Omental fat pad (tissue), 4 donors: Measurements from ENCODE around the gene CEMIP. TPM values are rescaled to one million over a fixed set of nuclear protein-coding genes. Genes with fewer than 3 reads are reported as not detected.

ENCODE experiments used
- ATAC-seq: fragments of 150-250 bp; one replicate; pipeline ENCODE4 v1.9.1; 2016; ENCODE audit warnings: mild to moderate bottlenecking, moderate library complexity; ENCODE audit not compliant: low FRiP score
- DNase-seq: peaks from one replicate; pipeline ENCODE4 v3.0.0-alpha.2; 2019; ENCODE audit warnings: low spot score
- CTCF ChIP-seq, 3 donors: fragments of 450-650 bp; IDR thresholded peaks; one replicate each; pipeline ENCODE4 v1.5.1; 2016 to 2017; ENCODE audit warnings: antibody characterized with exemption in 3 of 3, mild to moderate bottlenecking in 3 of 3, moderate library complexity in 2 of 3
- total RNA-seq, 4 donors: library from RNA; depleted of rRNA; stranded (reverse); fragments of >200 nt; gene quantifications; one replicate each; pipeline ENCODE4 v1.1.0, GENCODE V29; 2016

Gene CEMIP
- total RNA-seq, 4 donors from 2014 or later = 0.19 to 9.5 (median 1.2) TPM; not detected in 1

DNA sequence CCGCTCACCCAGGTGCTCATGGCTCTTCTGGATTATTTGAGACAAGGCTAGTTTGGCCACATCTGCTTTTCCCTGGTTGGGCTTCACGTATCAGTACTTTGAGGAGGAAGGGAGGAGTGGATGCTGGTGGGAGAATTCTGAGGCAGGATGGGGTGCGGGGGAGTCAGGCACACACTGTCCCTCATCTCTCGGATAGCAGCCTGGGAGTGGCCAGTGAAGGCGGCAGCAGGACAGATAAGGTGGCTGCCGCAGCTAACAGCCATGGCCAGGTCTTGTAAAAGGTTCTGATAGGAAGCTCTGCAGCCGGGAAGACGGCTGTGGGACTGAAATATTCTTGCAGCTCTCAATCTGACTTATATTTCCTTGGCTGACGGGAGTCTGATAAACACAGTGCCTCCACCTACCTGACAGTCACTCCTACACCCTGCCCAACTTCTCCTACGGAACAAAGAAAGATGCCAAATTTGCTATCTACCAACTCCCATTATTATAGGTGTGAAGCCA lies 123.2 kb downstream of the CEMIP start:
- no peak for TF ChIP-seq CTCF (IDR thresholded peaks at IDR 0.05)
- no peak for ATAC-seq
- no peak for DNase-seq

- no peak for ATAC-seq
Observed at GRCh38 chr15:80904998-80905397, 125.8 kb downstream of the CEMIP start.

DNA sequence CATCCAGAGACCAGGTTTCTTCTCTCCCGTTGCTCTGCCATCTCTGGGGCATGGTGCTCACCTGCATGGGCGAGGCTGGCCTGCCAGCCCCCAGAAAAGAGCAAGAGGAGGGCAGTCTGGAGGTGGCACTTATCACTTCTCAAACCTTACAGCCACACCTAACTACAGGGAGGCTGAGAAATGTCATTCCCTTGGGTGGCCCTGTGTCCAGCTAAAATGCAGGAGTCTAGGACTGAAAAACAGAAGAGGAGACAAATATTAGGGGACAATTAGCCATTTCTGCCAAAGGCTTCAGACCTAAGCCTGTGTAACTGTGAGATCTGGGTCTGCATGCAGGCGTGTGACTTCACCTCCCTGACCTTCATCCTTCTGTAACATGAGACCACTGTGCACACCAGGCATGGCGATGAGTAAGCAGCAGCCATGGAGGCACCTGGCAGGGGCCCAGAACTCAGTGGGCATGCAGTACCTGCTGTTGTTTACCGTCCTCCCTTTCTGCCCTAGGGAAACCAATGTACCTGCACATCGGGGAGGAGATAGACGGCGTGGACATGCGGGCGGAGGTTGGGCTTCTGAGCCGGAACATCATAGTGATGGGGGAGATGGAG lies 127.1 kb downstream of the CEMIP start:
- ATAC-seq (no peak), DNase-seq (no peak)
- TF ChIP-seq CTCF (IDR thresholded peaks at IDR 0.05) = no peak

More at GRCh38 chr15:80904998-80905397, 125.8 kb downstream of the CEMIP start:
- DNase-seq = no peak
- no peak for TF ChIP-seq CTCF (IDR thresholded peaks at IDR 0.05)

- no peak for ATAC-seq
- no peak for TF ChIP-seq CTCF (IDR thresholded peaks at IDR 0.05)
- DNase-seq = no peak
Observed at GRCh38 chr15:80911821-80912220, 132.7 kb downstream of the CEMIP start.

- DNase-seq (no peak), ATAC-seq (no peak)
- TF ChIP-seq CTCF (IDR thresholded peaks at IDR 0.05) = no peak
Observed at GRCh38 chr15:80912673-80913072, 133.5 kb downstream of the CEMIP start.

GRCh38 chr15:80913541-80913940 lies 134.4 kb downstream of the CEMIP start:
- ATAC-seq (no peak), DNase-seq (no peak)
- no peak for TF ChIP-seq CTCF (IDR thresholded peaks at IDR 0.05)

DNA sequence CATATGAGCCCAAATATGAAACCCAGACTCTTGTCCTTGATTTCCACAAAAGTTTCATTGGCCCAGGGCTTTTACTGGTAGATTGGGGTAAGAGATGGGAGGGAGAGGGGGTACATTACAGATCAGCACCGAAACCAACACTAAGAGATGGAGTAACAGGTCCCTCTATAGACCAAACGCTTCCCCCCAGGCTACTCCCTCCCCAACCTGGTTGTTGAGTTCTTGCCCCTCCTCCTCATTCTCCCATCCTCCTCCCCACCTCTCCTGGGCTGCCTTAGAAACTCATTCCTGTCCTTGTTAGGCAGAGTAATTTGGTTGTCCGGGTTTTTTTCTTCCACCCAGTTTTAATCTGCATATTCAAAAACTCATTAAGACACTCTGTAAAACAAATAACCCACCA lies 136.3 kb downstream of the CEMIP start:
- DNase-seq (no peak), ATAC-seq (no peak)
- no peak for TF ChIP-seq CTCF (IDR thresholded peaks at IDR 0.05)
